Astrocyte (in vitro differentiated cells and primary cell): Measurements from ENCODE around the gene PTPRO.

Source experiments
- CTCF ChIP-seq: IDR thresholded peaks from 2 replicates; pipeline ENCODE4 v1.5.1; 2011; ENCODE audit warnings: low read depth, mild to moderate bottlenecking, inconsistent platforms, low read length, moderate library complexity; ENCODE audit not compliant: insufficient read depth
- EZH2 ChIP-seq: IDR thresholded peaks from 2 replicates; pipeline ENCODE4 v1.6.1; 2012; ENCODE audit warnings: mild to moderate bottlenecking, low read length, inconsistent platforms; ENCODE audit not compliant: insufficient read depth

GRCh38 chr12:15520083-15520482 is 197.8 kb downstream of the PTPRO start:
- TF ChIP-seq CTCF, result no peak
- no peak for TF ChIP-seq EZH2
